LHCN-M2 (cell line): ENCODE results near the gene SVOP. TPM values are rescaled to one million over a fixed set of nuclear protein-coding genes. Genes with fewer than 3 reads are reported as not detected.

Experiments used
- DNase-seq: peaks from one replicate; pipeline ENCODE4 v3.0.0-alpha.2; 2012; ENCODE audit warnings: low read depth
- total RNA-seq: library from RNA; depleted of rRNA; stranded (reverse); fragments of >200 nt; gene quantifications from 2 replicates; pipeline ENCODE4 v1.2.3, GENCODE V29; 2014

Gene SVOP
- total RNA-seq, 1 experiment from 2014 or later: not detected

DNA sequence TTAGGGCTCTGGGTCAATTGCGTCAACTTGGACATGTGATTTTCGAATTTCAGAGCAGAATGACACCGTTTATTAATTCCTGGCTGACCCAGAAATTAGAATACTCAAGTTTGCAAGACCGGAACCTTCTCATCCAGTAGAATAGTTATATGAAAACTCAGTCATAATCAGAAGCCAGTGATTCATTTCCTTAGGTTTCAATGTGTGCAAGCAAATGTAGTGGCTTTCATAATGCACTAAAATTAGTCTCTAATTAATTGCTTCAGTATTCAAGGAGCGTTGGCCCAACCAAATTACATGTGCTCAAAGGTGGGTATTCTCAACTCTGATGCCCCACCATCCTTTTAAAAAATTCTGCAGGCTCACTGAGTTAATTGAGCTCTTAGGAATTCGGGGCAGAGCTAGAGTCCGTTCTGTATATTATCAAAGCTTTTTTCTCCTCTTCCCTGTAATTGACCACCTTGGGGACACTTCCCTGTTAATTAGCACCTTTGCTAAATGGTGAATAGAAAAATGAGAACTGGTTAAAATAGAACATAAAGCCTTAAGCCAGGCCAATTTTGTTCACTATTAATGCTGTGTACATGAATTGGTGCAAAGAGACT is 85.6 kb downstream of the SVOP start:
- no peak for DNase-seq

GRCh38 chr12:108933949-108934348 is 86.9 kb downstream of the SVOP start:
- DNase-seq: no peak

GRCh38 chr12:108930756-108931155 is 90.1 kb downstream of the SVOP start:
- DNase-seq: no peak

- DNase-seq: no peak
Measured at GRCh38 chr12:108930155-108930554, 90.7 kb downstream of the SVOP start.

- DNase-seq: no peak
Measured at GRCh38 chr12:108928695-108929094, 92.2 kb downstream of the SVOP start.

- no peak for DNase-seq
Measured at GRCh38 chr12:108922918-108923317, 98.0 kb downstream of the SVOP start.

DNA sequence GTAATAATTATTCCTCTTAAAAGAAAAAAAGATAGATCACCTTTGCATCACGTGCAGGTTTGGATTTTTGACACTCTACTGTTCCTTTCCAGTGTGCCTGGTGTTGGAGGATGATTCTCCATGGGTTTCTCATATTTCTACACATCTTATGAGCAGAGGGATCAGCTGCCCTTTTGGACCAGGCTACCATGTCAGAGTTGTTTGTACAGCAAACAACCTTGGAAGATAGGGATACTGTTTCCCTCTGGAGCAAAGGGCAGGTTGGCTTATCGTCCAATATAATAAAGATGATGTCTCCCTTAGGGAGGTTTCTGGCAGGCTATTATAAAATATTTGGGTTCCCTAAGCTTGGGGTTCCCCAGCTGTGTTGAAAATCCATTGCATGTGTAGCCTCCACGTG is 98.9 kb downstream of the SVOP start:
- DNase-seq: no peak

DNA sequence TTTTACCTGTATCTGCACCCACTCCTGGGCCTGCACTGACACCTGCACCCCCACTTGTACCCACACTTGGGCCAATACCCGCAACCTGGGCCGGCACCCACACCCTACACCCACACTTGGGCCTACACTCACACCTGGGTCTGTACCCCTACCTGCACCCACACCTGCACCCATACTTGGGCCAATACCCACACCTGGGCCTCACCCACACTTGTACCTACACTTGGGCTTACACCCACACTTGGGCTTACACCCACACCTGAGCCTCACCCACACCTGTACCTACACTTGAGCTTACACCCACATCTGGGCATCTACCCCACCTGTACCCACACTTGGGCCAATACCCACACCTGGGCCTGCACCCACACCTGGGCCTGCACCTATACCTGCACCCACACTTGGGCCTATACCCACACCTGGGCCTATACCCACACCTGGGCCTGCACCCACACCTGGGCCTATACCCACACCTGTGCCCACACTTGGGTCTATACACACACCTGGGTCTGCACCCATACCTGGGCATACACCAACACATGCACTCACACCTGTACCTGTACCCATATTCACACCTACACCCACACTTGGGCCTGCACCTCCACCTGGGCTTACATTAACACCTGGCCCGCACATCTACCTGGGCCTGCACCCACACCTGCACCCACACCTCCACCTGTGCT is 101.8 kb downstream of the SVOP start:
- DNase-seq: no peak

DNA sequence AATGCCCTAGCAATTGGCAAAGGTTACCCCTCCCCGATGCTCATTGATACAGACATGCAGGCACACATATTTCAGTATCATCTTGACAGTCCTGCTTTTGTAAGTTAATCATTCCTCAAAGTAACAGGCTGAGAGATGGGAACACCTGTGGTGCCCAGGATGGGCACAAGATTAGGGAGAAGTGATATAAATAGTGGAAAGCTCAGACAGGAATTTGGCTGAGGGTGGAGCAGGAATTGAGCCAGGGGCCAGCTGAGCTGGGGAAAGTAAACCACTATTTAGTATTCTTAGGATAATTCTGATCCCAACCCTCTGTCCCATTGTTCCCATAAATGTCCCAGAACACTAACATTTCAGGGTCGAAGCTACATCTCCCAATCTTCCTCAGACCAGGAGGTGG is 102.7 kb downstream of the SVOP start:
- DNase-seq: no peak

GRCh38 chr12:108916336-108916735 is 104.5 kb downstream of the SVOP start:
- no peak for DNase-seq

- no peak for DNase-seq
Measured at GRCh38 chr12:108915632-108916133, 105.2 kb downstream of the SVOP start.

DNA sequence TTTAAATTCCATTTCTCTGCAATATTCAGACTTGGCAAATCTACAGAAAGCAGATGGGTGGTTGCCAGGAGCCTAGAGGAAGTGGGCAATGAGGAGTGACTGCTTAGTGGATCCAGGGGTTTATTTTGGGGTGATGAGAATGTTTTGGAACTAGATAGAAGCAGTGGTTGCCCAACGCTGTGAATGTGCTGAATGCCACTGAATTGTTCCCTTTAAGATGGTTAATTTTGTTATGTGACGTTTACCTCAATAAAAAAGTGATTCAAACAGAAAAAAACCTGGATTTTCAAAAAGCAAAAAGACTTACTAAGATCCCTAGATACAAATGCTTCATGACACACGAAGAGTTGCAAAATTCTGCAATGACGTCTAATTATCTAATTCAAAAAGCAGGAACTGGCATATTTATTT is 106.7 kb downstream of the SVOP start:
- DNase-seq: peak; percentile 20

GRCh38 chr12:108912361-108912760 is 108.5 kb downstream of the SVOP start:
- DNase-seq: no peak

- no peak for DNase-seq
Measured at GRCh38 chr12:108911915-108912314, 109.0 kb downstream of the SVOP start.

DNA sequence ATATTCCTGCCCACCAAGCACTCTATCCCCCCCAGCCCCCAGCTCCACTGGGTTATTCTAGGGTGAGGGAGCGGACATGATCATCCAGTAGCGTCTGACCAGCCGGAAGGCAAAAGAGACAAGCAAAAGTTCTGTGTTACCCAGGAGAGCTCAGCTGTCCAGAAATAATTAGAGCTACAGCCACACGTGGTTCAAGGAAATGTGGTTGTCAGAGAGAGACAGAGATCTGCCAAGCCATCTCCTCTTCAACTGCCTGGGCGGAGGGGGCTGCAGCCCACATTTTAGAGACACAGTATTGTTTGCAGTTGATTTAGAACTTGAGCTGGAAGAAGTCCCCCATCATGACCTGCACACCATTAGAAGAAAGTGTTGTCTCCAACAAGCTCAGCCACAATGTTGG is 110.5 kb downstream of the SVOP start:
- DNase-seq: no peak

DNA sequence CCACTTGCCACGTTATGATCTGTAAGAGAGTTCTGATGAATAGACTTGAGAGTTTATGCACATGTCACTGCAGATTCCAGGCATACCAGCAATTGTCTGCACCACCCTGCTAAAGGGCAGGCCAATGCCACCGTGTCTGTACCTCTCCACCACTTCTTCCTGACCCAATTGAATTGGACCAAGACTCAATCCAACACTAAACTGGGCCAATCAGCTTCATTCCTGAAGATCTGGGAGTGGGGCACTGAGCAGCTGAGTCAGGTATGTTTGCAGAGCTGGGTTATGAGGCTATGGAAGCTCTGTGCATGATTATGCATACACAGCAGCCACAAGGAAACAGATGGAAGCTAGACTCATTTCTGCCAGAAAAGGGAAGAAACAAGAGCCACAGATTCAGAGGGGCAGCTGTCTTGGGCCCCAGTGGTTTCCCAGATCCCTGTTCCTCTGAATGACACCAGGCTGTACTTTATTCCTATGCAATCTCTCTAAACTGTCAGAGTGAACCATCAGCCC is 113.0 kb downstream of the SVOP start:
- DNase-seq: peak; percentile 6

- no peak for DNase-seq
Measured at GRCh38 chr12:108906971-108907370, 113.9 kb downstream of the SVOP start.

GRCh38 chr12:108905725-108906124 is 115.1 kb downstream of the SVOP start:
- no peak for DNase-seq

GRCh38 chr12:108899145-108899544 is 121.7 kb downstream of the SVOP start:
- DNase-seq: no peak

GRCh38 chr12:108896817-108897216 is 124.1 kb downstream of the SVOP start:
- DNase-seq: no peak

GRCh38 chr12:108896336-108896735 is 124.5 kb downstream of the SVOP start:
- no peak for DNase-seq

GRCh38 chr12:108895220-108895802 is 125.6 kb downstream of the SVOP start:
- no peak for DNase-seq

DNA sequence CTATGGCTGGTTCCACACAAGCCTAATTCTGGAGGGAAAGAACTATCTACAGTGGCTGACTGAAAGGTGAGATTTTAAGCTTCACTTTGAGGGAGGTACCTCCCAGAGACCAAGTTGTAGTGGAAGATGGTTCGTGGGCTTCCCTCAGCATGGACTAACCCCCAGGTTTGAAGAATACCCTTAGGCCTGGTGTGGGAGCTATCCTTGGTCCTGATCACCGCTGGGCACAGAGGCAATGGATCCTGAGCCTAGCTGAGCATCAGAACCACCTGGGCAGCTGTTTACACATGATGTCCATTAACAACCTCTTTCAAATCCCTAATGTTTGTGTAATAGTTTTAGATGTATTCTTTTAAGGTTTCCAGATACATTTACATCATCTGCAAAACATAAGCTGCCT is 130.7 kb downstream of the SVOP start:
- no peak for DNase-seq
